GM12864 (cell line): ENCODE data around the gene RSPH9.

ENCODE experiments used
- DNase-seq: peaks from one replicate; pipeline ENCODE4 v3.0.0-alpha.2; 2011; ENCODE audit warnings: low read depth
- H3K4me3 ChIP-seq: 2 replicates; pipeline ENCODE4 v1.5.1; 2011; ENCODE audit warnings: mild to moderate bottlenecking, low read depth, low read length, control low read depth
- TF ChIP-seq, protein P1 (sequence below): IDR thresholded peaks from 2 replicates; pipeline ENCODE4 v1.5.1; 2011; ENCODE audit warnings: low read depth, mild to moderate bottlenecking, moderate library complexity, low read length, control low read depth, inconsistent platforms; ENCODE audit errors: missing control alignments

RSPH9 gene

DNA sequence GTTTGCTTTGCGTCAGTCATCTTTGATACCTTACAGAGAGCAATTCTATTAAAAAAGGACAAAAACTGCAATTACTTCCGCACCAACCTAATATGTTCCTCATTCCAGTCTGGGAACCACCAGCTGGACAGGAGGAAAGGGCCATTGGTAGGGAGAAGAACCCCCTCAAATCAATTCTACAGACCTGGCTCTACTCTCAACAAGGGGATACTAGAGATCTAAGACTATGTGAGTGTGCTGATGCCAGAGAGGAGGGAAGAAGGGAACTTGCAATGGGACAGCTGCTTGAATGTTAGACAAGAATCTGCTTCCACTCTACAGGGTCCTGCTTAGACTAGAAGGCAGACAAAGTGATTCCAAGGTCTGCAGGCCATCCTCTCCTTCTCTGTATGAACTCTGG lies 29.5 kb downstream of the RSPH9 start:
- no peak for DNase-seq
- no peak overlapping the region for H3K4me3 ChIP-seq
- TF ChIP-seq, protein P1, sequence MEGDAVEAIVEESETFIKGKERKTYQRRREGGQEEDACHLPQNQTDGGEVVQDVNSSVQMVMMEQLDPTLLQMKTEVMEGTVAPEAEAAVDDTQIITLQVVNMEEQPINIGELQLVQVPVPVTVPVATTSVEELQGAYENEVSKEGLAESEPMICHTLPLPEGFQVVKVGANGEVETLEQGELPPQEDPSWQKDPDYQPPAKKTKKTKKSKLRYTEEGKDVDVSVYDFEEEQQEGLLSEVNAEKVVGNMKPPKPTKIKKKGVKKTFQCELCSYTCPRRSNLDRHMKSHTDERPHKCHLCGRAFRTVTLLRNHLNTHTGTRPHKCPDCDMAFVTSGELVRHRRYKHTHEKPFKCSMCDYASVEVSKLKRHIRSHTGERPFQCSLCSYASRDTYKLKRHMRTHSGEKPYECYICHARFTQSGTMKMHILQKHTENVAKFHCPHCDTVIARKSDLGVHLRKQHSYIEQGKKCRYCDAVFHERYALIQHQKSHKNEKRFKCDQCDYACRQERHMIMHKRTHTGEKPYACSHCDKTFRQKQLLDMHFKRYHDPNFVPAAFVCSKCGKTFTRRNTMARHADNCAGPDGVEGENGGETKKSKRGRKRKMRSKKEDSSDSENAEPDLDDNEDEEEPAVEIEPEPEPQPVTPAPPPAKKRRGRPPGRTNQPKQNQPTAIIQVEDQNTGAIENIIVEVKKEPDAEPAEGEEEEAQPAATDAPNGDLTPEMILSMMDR = no peak

DNA sequence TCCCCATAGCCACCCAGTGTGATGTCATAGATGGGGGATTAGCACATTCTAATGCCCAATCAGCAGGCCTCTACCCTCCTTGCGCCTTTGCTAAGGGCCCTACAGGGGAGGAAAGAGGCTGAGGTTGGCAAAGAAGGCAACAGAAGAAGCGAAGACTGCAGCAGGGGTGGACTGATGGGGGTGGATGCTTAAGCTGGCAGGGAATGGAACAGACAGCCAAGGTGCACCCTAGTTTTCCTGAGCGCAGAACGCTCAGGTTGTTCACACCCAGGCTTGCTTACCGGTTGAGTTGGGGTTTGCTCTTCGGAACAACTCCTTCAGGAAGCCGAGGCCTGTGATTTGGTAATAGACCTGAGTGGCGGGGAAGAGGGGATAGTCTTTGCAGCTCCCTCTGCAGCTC lies 30.1 kb downstream of the RSPH9 start:
- TF ChIP-seq, protein P1 = no peak
- no peak for DNase-seq
- no peak overlapping the region for H3K4me3 ChIP-seq

DNA sequence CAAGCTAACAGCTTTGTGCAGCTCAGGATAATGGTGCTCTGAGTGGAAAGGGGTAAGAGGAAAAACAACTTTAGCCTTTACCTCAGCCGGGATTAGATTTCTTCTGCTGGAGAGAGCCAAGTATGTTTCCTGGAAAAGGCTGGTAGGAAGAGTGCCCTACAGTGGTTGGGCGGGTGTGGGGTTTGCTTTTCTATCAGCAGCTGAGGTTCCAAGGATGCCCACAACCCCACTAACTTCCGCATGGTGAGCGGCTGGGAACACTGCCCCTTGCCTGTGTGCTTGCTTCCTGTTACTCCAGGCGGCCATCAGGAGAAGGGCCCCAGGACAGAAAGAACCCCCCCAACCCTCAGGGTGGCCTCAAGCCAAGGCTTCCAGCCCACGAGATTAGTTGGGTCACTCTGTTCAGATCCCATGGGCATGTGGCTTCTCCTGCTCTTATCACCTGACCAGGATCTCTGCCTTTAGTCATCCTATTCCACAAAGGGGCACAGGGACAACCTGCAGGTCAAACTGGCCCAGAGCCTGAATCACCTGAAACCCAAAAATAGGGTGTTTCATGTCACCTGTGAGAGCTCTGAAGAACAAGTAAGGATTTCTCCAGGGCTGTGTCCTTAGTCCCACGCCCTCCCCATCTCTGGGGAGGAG lies 32.2 kb downstream of the RSPH9 start:
- TF ChIP-seq, protein P1 = no peak
- H3K4me3 ChIP-seq = no peak overlapping the region
- no peak for DNase-seq

DNA sequence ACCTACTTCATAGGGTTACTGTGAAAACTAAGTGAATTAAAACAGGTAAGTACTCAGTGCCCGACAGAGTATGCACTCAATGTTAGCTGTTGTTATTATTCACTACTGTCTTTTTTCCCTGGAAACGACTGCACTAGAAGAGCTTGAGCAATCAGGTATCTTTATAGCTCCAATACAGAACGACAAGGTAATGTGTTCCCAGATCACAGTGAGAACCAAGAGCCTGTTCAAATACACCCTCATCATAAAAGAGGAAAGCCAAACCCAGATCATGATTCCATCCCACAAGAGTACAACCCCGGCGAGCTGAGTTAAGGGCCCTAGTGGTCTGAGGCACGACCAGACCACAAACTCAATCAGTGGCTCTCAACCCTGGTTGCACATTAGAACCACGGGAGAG lies 32.9 kb downstream of the RSPH9 start:
- TF ChIP-seq, protein P1 = no peak
- H3K4me3 ChIP-seq = no peak overlapping the region

DNA sequence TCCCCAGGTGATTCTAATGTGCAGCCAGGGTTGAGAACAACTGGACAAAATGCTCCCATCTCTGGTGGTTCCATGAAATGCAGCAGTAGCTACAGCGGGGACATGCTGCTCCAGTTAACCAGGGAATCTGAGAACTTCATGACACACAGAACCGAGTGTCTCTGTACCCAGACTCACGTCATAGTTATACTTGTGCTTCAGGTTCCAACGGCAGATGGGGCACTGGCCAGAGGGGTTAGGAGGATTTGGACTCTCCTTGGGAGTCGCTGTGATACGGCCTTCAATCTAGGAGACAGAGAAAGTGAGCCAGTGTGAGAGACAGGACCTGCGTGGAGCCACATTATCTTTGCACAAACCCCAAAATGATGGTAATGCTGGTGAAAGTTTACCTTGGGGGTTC lies 33.5 kb downstream of the RSPH9 start:
- no peak overlapping the region for H3K4me3 ChIP-seq
- TF ChIP-seq, protein P1 = no peak
- no peak for DNase-seq

More for the DNA sequence above, 32.9 kb downstream of the RSPH9 start:
- DNase-seq = no peak

DNA sequence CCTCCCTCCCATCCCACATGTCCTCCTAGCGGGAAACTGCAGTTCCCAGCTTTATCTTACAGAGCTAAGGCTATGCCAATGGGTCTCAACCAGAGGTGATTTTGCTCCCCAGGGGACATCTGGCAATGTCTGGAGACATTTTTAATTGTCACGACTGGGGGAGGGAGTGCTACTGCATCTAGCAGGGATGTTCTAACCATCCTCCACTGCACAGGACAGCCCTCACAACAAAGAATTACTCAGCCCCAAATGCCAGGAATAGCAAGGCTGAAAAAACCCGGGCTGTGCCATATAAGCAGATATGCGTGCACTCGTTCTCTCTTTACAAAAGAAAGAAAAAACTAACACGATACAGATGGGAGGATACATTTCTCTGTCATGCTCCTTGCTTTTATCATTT lies 34.2 kb downstream of the RSPH9 start:
- no peak overlapping the region for H3K4me3 ChIP-seq
- DNase-seq = no peak
- TF ChIP-seq, protein P1 = no peak

DNA sequence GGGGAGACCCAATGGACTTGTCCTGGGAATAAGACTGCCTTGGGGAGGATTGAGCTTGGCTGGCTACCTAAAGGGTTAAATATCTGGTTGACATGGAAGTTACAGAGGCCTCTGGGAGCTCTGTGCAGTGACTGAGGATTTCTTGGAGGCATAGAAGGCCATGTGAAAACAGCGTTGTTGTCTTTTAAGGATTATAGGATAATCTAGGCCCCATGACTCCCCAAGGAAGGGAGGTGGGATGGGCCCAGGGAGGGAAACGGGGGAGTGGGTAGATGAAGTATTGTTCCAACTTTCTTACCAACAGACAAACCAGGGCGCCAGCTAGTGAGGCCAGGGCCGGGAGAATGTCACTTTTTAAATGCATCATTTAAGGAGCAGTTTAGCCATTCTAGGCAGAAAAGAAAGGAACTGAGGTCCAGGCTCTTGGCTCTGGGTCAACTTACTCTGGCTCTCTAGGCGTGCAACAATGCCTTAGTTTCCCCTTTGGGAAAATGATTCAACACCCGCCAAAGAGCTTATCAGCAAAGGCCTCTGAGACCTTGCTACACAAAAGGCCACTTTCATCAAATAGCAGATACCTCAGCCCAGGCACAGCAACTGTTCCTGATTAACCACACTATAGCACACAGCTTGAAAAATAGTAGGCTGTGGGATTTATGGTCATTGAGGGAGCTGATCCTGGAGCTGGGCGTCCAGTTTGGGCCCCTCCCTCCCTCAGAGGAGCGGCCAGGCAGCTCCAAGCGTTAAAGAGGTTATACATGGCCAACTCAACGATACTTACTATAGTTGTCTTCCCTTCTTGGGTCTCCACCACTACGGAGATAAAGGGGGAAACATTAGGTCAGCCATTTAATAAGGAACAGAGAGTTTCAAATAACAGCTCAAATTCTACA lies 35.7 kb downstream of the RSPH9 start:
- no peak overlapping the region for H3K4me3 ChIP-seq
- TF ChIP-seq, protein P1 = no peak
- DNase-seq = no peak
